ENCODE data around the gene NDUFB8. TPM values are rescaled to one million over a fixed set of nuclear protein-coding genes. Genes with fewer than 3 reads are reported as not detected.

Gene NDUFB8
- total RNA-seq, 1 donor from 2014 or later: 199 TPM

Other genes starting within 250 kb of the NDUFB8 start
- gene BLOC1S2, start 243.2 kb downstream of the NDUFB8 start, total RNA-seq: 25.8 and 45.6 TPM in 2 replicates
- not detected in 2 replicates for gene PKD2L1, start 199.6 kb downstream of the NDUFB8 start, total RNA-seq
- 41.2 and 104 TPM in 2 replicates for gene SCD, start 182.6 kb downstream of the NDUFB8 start, total RNA-seq
- gene WNT8B, start 66.9 kb downstream of the NDUFB8 start, total RNA-seq: under 0.01 TPM in 1 of 2 replicates, not detected in the other
- gene SEC31B, start 10.0 kb downstream of the NDUFB8 start, total RNA-seq: 0.90 and 1.8 TPM in 2 replicates
- gene HIF1AN, start 6.1 kb upstream of the NDUFB8 start, total RNA-seq: 6.4 and 8.2 TPM in 2 replicates
- gene PAX2, start 215.7 kb upstream of the NDUFB8 start, total RNA-seq: not detected in 2 replicates